Mesenteric fat pad (tissue), 1 donor: Measurements from ENCODE around the gene CCDC47. TPM values are rescaled to one million over a fixed set of nuclear protein-coding genes. Genes with fewer than 3 reads are reported as not detected.

ENCODE experiments used
- DNase-seq: peaks from one replicate; pipeline ENCODE4 v3.0.0-alpha.2; 2020; ENCODE audit warnings: low spot score
- total RNA-seq: library from RNA; stranded (reverse); fragmentation: NEBNext Ultra II Directional; extraction: Animal tissue kit (Norgen Biotek cat#: 25700); gene quantifications from one replicate; pipeline ENCODE4 v1.2.1, GENCODE V29; 2021
- donor health status: DM: yes; HTN: yes; CAD: no.

The CCDC47 gene
- total RNA-seq, 1 donor from 2014 or later, result 110 TPM

DNA sequence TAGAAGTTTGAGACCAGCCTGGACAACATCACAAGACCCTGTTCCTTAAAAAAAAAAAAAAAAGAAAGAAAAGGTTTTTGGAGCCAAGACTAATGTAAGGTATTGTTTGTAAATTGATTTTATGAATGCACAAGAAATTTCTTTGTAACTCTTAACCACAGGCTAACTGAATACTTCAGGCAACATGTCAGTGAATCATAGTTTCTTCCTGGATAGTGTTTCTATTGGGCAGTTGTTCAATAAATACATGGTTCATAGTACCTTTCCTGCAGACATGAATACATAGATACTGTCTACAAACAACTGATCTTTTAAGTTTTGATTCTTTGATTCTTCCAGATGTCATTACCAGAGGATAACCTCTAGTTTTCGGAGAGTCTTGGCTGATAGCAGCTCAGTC is 12.2 kb upstream of the CCDC47 start:
- DNase-seq, result no peak

DNA sequence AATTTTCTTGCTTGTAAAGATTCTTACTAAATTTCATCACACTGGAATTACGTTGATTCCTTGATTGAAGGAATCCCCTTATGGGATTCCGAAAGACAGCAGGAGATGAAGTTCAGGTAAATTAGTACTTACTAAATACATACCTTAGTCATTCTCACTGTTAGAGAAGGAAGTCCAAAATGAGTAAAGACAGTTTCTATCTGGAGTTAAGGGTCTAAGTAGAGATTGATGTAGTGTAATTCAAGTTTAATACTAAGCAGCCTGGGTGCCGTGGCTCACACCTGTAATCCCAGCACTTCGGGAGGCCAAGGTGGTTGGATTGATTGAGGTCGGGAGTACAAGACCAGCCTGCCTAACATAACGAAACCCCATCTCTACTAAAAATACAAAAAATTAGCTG is 10.1 kb upstream of the CCDC47 start:
- no peak for DNase-seq

DNA sequence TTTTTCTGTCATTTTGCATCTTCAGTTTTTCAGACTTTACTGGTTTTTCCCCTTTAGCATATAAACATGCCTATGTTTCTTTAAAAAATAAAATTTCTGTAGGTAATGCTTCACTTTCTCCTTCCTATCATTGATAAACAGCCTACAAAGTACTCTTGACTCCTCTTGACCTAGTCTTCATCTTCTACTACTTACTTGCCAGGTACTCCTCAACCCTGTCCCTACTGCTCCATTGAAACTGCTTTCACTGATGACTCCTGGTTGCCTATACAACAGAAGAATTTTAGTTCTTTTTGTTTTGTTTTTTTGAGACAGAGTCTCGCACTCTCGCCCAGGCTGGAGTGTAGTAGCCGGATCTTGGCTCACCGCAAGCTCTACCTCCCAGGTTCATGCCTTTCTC is 7.5 kb upstream of the CCDC47 start:
- no peak for DNase-seq

DNA sequence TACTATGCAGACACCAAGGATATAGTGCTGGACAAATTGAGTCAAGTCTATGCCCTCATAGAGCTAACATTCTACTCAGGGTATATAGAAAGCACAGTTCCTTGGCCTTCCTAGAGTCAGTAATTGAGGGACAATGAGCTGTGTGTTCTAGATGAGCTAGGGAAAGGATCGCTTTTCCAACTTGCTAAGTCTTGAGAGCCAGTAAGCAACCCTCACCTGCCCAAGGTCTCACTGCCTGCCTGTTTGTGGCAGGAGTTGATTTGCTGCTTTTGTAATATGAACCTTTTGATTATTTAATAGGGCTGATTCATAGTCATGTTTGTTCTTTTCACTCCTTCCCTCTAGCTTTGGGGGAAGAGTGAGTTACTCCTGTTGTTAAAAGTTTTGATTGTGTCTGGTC is 7.1 kb upstream of the CCDC47 start:
- no peak for DNase-seq

DNA sequence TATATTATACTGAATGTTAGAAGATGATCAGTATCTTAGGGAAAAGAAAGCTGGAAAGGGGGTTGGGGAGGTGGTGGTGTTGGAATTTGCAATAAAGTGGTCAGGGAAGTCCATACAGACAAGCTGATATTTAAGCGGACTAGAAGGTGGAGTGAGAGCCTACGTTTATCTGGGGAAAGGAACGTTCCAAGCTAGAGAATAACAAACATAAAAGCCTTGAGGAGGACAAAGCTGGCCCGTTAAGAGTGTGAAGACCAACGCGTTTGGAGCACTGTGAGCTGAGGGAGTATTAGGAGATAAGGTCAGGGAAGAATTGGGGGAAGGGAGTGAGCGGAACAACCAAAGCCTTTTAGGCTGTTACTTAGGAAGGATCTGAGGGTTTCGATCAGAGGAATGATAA is 2.0 kb upstream of the CCDC47 start:
- DNase-seq, result no peak

DNA sequence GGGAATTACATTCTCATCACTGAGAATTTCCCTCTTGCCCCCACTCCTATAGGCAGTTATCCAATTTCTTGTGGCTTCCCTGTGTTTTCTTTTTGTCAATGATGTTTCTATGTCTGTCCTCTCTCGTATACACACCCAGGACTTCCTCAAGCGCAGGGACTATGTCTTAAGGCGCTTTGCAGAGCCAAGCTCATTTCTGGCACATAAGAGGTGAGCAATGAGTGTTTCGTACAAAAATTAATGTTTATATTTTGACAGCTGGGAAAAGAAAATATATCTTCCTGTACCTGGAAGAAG is 1.5 kb upstream of the CCDC47 start:
- no peak for DNase-seq

DNA sequence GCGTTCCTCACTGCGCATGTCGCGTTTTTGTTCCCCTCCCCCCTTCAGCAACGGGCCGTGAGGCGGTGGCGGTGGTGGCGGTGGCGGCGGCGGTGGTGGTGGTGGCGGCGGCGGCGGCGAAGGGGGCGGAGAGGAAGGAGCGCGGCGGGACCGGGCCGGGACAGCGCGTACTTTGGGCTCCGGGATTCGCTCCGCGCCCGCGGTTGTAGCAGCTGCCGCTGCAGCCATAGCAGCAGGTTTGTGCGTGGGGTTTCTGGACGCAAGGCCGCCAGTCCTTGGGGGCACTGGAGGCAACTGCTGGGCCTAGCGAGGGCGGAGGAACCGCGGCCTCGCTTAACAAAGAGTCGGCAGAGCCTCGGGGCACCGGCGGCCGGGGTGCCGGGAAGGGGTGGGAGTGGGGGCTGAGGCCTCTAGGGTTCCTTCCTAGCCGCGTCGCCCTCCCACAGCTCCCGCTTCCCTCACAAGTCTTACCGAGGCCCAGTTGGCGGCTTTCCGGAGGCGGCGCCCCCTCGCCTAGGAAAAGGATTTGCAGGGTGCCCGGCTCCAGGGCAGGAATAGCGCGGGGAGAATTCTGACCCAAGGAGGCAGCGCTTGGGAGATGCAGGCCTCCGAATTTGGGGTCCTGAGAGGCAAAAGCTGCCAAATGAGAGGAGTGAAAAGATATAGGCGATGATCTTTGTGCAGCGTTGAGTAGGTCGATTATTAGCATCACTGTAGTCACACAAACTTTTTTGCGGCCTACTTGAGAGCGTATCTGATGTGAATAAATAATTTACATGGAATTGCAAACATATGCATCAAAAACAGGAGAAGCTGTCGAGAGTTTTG is 958 bp upstream of the CCDC47 start, which contains the start of gene DDX42:
TSS of gene DDX42 (plus strand) at position 30 of the 828 bp plus-strand sequence. CDS start 12,880 bp downstream, outside the sequence.
- peak; percentile 97 for DNase-seq

DNA sequence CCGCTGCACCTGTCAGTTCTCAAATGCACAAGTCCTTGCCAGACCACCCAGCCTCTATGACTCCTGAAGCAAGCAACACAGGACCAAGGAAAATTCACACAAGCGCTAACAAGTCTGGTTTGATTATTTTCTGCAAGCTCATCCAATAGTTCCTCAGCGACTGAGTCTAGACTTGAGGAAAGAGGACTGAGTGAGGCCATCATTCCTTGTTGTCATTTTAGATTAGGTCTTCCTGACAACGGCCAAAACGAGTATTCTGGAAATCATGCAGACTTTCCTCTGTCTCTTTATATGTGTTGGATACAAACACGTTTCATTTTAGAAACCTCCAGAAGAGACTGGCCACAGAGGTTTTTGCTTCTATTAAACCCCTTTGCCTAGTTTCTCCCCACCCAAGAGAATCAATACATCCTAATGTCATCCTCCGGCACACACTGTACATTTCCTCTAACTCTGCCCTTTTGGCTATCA is 561 bp downstream of the CCDC47 start:
- no peak for DNase-seq

DNA sequence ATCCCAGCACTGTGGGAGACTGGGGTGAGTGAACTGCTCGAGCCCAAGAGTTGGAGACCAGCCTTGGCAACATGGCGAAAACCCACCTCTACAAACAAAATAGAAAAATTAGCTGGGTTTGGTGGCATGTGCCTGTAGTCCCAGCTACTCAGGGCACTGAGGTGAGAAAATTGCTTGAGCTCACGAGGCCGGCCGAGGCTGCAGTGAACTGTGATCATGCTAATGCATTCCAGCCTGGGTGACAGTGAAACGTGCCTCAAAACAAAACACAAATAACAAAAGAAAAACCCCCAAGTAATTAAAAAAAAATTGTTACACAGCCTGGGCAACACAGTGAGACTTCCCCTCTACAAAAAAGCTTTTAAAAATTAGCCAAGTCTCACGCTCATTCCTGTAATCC is 5.0 kb downstream of the CCDC47 start:
- DNase-seq, result no peak

DNA sequence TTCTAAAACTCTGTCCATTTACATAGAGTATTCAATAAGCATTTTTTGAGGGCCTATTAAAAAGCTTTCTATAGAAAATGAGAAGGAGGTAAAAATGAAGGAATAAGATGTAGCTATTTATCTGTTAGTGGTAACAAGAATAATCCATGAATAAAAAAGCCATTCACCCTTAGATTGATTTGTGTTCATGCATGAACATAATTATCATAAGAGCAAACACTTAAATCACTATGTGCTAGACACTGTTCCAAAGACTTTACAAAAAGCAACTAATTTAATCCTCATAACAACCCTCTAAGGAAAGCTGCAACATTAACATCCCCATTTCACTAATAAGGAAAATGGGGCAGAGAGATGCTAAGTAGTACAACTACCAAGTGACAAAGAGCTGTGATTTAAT is 6.6 kb downstream of the CCDC47 start:
- no peak for DNase-seq

DNA sequence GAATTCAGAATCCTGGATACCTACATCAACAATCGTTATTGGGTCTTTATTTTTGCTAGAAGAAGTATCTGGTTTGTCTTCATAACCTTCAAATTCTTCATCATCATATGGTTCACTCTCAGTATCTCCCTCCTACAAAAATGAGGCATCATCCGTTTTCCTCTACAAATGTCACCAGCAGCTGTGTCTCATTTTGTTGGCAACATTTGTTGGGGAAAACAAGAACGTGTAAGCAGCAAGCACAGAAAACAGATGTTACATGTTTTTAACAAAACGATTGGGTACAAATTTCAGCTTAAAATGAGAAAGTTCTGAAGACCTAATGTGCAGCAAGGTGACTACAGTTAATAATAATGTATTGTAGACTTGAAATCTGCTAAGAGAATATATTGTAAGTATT is 8.7 kb downstream of the CCDC47 start:
- no peak for DNase-seq

DNA sequence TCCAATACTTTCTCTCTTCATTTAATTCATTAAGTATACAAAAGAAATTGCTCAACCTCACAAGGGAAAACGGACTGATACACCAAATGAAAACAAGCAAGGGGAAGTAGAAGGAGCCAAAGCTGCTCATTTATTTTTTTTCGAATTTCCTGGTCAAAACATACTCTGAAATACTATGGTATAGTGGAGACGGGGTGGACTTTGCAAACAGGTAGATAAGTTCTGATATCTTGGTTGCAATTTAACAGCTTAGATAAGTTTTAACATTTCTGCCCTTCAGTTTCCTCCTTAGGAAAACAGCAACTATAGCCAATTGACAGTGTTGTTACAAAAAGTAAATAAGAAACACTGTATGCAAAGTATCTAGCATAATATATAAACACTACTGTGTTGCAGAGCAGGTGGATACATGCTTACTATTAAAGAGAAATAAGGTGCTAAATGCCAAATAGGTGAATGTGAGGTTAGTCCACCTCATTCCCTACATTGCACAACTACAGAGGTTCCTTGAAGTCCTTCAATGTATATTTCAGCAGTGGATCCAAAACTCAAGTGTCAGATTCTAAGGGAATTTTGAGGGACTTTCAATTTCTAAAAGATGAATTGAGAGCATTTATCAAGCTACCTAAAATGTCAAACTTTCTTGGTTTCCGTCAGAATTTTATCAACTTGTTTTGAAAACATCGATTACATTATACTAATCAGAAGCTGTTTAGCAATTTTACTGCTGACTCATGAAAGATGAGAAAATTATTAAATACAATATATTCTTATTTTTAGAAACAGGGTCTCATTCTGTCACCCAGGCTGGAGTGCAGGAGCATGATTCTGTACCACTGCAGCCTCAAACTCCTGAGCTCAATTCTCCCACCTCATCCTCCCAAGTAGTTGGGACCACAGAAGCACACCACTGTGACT is 11.0 kb downstream of the CCDC47 start:
- DNase-seq, result no peak

DNA sequence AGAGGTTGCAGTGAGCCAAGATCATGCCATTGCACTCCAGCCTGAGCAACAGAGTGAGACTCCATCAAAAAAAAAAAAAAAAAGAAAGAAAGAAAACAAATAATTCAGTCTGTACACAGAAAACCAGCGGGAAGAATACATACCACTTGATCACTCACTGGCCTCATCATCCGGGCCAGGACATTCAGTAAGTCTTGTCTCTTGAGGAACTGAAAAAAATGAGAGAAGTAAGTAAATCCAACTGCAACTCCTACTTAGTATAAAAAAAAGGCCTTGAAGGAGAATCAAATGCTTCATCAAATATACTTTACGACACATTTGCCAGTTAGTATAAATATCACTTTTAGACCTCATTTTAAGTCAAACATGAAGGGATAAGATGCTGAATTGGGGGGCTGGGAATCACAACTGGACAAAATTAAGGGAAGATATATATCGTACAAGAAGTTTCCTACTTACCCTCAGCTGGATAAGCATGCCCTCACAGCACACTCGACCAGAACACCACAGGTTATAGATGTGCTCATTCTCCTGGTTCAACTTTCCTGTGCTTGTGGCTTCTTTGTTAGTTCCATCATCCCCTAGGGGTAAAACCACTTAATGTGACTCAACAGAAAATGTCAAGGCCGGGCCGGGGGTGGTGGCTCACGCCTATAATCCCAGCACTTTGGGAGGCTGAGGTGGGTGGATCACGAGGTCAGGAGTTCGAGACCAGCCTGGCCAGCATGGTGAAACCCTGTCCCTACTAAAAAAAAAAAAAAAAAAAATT is 12.4 kb downstream of the CCDC47 start:
- no peak for DNase-seq

DNA sequence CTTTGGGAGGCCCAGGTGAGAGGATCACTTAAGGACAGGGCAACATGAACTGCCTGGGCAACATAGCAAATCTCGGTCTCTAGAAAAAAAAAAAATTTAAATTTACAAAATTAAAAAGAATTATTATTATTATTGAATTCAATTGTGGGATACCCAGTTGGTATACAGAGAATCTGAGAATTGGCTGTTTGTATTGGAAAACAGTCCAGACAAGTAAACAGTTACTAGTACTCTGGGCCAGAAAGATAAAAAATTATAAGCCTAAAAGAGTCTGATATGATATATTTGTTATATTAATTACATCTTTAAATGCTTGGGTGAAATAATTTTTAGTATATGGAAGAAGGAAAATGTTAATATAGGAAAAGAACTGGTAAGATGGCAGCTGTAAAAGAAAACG is 15.0 kb downstream of the CCDC47 start:
- DNase-seq, result no peak

DNA sequence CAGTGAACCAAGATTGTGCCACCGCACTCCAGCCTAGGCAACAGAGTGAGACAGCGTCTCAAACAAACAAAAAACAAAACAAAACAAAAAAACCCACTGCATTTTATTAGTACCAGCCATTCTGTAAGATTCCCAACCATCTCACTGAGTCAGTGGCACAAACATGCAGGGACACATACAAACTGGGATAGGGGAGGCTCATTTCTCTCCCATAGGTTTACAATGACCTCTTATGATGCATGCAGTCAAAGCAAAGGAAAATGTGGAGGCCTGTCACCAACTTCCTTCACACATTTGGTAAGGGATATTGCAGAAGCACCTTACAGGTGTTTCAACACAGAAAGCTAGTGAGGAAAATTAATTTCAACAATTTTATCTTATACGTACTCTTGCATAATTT is 19.4 kb downstream of the CCDC47 start:
- DNase-seq, result no peak

DNA sequence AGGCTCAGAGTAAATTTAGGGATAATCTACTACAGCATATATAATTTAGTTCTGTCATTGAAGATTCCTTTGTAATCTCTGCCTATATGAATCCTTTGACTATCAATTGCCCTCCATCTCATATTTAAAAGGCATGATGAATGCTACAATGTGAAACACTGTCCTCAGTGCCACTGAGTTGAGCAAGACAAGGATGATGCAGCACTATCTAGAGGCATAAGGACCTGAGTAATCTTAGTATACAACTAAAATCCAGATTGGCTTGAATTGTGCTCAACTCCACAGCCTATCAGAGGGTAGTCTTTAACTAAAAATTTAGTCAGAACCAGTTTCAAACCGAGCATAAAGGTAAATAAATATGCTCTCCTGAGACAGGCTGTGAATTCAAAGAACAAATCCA is 20.2 kb downstream of the CCDC47 start:
- no peak for DNase-seq

DNA sequence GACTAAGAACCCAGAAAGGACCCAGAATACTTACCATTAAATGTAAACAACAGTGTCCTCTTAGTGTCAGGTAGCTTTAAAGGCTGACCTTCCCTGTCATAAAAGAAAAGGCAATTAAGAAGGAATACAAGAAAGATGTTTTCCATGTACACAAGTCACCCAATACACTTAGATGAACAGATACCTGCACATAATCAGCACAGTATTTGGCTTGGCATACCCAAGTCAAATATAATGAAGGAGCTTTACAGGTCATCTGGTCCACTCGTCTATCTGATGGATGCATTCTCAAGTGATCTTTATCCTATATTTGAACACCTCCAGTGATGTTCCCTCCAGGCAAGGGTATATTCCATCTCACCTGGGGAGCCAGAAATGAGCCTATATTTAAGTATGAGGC is 20.7 kb downstream of the CCDC47 start:
- DNase-seq, result no peak

DNA sequence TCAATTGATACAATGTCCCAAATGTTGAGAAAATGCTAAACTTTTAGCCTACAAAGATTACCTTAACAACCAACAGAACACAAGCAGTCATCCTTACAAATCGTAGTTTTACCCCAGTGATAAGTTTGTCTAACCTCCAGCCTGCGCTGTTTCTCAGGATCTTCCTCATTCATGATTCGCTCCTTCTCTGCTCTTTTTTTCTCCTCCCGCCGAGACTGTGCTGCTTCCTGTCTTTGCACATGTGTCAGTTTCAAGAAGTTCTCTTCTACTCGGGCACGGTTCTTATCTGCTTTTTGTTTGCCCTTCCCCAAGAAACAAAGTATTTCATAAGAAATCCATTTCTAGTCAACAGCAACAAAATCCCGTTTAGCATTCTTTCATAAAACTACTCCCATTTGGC is 21.6 kb downstream of the CCDC47 start:
- DNase-seq, result no peak

DNA sequence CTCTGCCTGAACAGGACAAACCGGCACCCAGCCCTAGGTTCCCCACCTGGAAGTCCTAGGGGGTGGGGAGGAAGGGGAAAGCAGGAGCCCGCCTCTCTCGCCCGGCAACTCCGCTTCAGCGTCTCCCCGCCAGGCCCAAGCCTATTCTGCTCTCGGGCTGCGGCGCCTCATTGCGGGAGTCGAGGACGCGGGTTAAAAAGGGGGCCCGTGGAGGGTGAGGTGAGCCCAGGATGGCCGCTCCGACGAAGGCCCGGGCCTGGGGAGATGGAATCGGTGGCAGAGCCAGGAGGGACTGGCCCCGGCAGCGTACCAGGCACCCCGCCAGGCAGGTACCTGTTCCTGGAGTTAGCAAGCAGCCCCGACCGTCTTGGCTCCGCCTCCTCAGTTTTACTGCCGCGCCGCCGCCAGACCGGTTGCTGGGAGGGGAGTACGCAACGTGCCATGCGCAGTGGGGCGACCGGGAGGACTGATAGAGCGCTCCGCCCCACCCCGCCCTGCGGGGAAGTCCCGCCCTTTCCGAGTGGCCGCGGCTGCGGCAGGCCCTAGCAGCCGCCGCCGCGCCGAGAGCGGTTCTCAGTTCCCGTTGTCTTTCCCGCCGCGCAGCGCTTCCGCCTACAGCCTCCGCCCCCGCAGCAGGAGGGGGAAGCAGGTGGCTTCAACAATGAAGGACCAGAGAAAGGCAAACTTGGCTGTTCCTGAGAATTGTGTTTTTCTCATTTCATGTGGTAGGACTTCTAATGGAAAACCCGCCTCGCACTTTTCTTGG is 31.8 kb downstream of the CCDC47 start, which contains the start of gene STRADA:
TSS of gene STRADA (minus strand) at position 392 of the 766 bp plus-strand sequence. CDS start 13,430 bp downstream, outside the sequence.
- peak; percentile 99 for DNase-seq

DNA sequence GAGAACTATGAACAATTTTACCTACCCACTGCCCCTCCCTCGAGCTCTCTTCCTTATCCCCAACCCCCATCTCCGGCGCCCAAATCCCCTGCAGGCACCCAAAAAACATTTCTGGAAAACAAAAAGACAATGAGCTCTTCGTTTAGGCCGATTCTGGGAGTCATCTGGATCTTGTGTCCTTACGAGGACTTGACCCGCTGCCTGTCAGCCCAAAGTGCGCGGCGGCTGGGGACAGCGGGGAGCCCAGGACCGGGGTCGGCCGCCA is 32.3 kb downstream of the CCDC47 start:
- DNase-seq, result no peak
